HepG2 (cell line): ENCODE measurements around the gene CCL5. TPM values are rescaled to one million over a fixed set of nuclear protein-coding genes. Genes with fewer than 3 reads are reported as not detected.

Experiments used
- ATAC-seq: fragments of 200-7000 bp; cut with Tn5 transposase; 3 replicates; pipeline ENCODE4 v1.9.1; 2020; ENCODE audit warnings: mild to moderate bottlenecking, moderate library complexity
- BruUV-seq: library from RNA; stranded (reverse); fragments of 400-500 nt; replicated peaks from 2 replicates; lab custom pipeline; 2021; lab: Mats Ljungman, UMichigan
- CTCF ChIA-PET: fragments of 300-600 bp; formaldehyde crosslinking; extraction: SDS; loops from one replicate; lab custom pipeline; 2021; ENCODE audit warnings: low total read pairs, inconsistent platforms, low intra/inter-chr PET ratio; lab: Yijun Ruan, JAX
- POLR2A ChIA-PET: fragments of 350-600 bp; sonication (Branson Sonifier 250); formaldehyde crosslinking; loops from one replicate; lab custom pipeline; 2020; ENCODE audit warnings: antibody characterized with exemption, inconsistent platforms; lab: Yijun Ruan, JAX
- DNase-seq: peaks from one replicate; pipeline ENCODE4 v3.0.0-alpha.2; 2015; ENCODE audit warnings: low spot score
- FAIRE-seq: peaks from 3 replicates; lab custom pipeline; 2011; peaks lifted over from hg19 to GRCh38; lab: Jason Lieb, UNC
- H2AFZ ChIP-seq: one replicate; pipeline ENCODE4 v1.6.1; 2011; ENCODE audit warnings: low read length, inconsistent platforms
- H3K27ac ChIP-seq: fragments of 300-600 bp; 3 replicates; pipeline ENCODE4 v1.8.0; 2011; ENCODE audit warnings: mixed run types, mild to moderate bottlenecking, mixed read lengths, low read length, inconsistent platforms; ENCODE audit not compliant: insufficient read depth; ENCODE audit errors: extremely low read length
- H3K27me3 ChIP-seq, 2 experiments: fragments of 200-600 bp in 1 of 2; 2 replicates in 1 of 2; 3 replicates in 1 of 2; pipeline versions ENCODE4 v1.6.0 to v1.8.0; 2011; ENCODE audit warnings: low read length in 2 of 2, mild to moderate bottlenecking in 2 of 2, moderate library complexity in 2 of 2, inconsistent platforms in 1 of 2; ENCODE audit not compliant: insufficient read depth in 2 of 2, control insufficient read depth in 1 of 2
- H3K36me3 ChIP-seq, 2 experiments: fragments of 200-600 bp in 1 of 2; replicated peaks in 1 of 2; 2 replicates in 1 of 2; 3 replicates in 1 of 2; pipeline versions ENCODE4 v1.5.1 to v1.8.0; 2011; ENCODE audit warnings: low read length in 2 of 2, inconsistent platforms in 1 of 2; ENCODE audit not compliant: insufficient read depth in 2 of 2, control insufficient read depth in 1 of 2
- H3K4me1 ChIP-seq: 2 replicates; pipeline ENCODE4 v1.5.1; 2012; ENCODE audit warnings: low read length, inconsistent platforms; ENCODE audit not compliant: insufficient read depth
- H3K4me2 ChIP-seq: 2 replicates; pipeline ENCODE4 v1.6.0; 2011; ENCODE audit warnings: low read depth, low read length, inconsistent platforms
- H3K4me3 ChIP-seq, 3 experiments: fragments of 200-600 bp in 1 of 3; sonication (generic), shearing (Covaris generic) in 1 of 3; replicated peaks in 1 of 3; 2 replicates each; pipeline ENCODE4 v1.5.1; 2011 to 2016; ENCODE audit warnings: low read length in 3 of 3, inconsistent platforms in 2 of 3, low read depth in 2 of 3, mild to moderate bottlenecking in 2 of 3, control low read depth in 1 of 3, mixed read lengths in 1 of 3; ENCODE audit not compliant: insufficient read depth in 1 of 3
- H3K79me2 ChIP-seq: one replicate; pipeline ENCODE4 v1.6.1; 2011; ENCODE audit warnings: low read length, inconsistent platforms; ENCODE audit not compliant: insufficient read depth
- H3K9ac ChIP-seq: 2 replicates; pipeline ENCODE4 v1.6.0; 2011; ENCODE audit warnings: mild to moderate bottlenecking, low read depth, low read length, inconsistent platforms; ENCODE audit not compliant: insufficient read depth
- H3K9me3 ChIP-seq: 2 replicates; pipeline ENCODE4 v1.5.1; 2012; ENCODE audit warnings: mild to moderate bottlenecking, low read length
- H4K20me1 ChIP-seq: 2 replicates; pipeline ENCODE4 v1.6.0; 2011; ENCODE audit warnings: inconsistent platforms, mild to moderate bottlenecking, low read length, moderate library complexity; ENCODE audit not compliant: insufficient read depth
- ARNT2 ChIP-seq: sonication (generic); formaldehyde crosslinking; IDR thresholded peaks from 2 replicates; pipeline ENCODE4 v1.8.0; 2022; ENCODE audit warnings: mild to moderate bottlenecking, low read depth, missing genetic modification reagents, moderate library complexity
- BHLHE40 ChIP-seq: IDR thresholded peaks from 2 replicates; pipeline ENCODE4 v1.6.1; 2011; ENCODE audit warnings: low read length, improper control_type of control experiment
- HDAC2 ChIP-seq: sonication (generic); formaldehyde crosslinking; IDR thresholded peaks from 2 replicates; pipeline ENCODE4 v1.4.0; 2020; ENCODE audit warnings: missing genetic modification reagents
- KDM5B ChIP-seq: sonication (generic); formaldehyde crosslinking; IDR thresholded peaks from 2 replicates; pipeline ENCODE4 v1.4.0; 2020; ENCODE audit warnings: missing genetic modification reagents, mild to moderate bottlenecking, borderline replicate concordance
- MIXL1 ChIP-seq: IDR thresholded peaks from 2 replicates; pipeline ENCODE4 v1.6.1; 2016
- MLX ChIP-seq: IDR thresholded peaks from 2 replicates; pipeline ENCODE4 v1.6.1; 2016
- NR2F1 ChIP-seq, 2 experiments: fragments of 450-650 bp in 1 of 2; formaldehyde crosslinking in 1 of 2; IDR thresholded peaks; 2 replicates each; pipeline versions ENCODE4 v1.5.0 to v1.6.1; 2016 to 2020; ENCODE audit warnings: mild to moderate bottlenecking in 1 of 2, missing compliant biosample characterization in 1 of 2, missing genetic modification reagents in 1 of 2, moderate library complexity in 1 of 2
- POLR2A ChIP-seq, 2 experiments: IDR thresholded peaks; 2 replicates each; pipeline ENCODE4 v1.6.1; 2011; ENCODE audit warnings: low read depth in 2 of 2, low read length in 2 of 2, mild to moderate bottlenecking in 1 of 2, moderate library complexity in 1 of 2; ENCODE audit not compliant: insufficient read depth in 1 of 2
- RBM22 ChIP-seq: fragments of 200-400 bp; formaldehyde crosslinking; optimal IDR thresholded peaks from 2 replicates; pipeline ENCODE3; 2017; ENCODE audit warnings: mild to moderate bottlenecking, low read length, moderate library complexity
- TRIM24 ChIP-seq: sonication (generic); formaldehyde crosslinking; IDR thresholded peaks from 2 replicates; pipeline ENCODE4 v1.8.0; 2022; ENCODE audit warnings: mild to moderate bottlenecking, missing genetic modification reagents
- XRCC5 ChIP-seq: fragments of 200-400 bp; formaldehyde crosslinking; optimal IDR thresholded peaks from 2 replicates; pipeline ENCODE3; 2017; ENCODE audit warnings: mild to moderate bottlenecking, low read length
- ZFAT ChIP-seq: sonication (generic); formaldehyde crosslinking; conservative IDR thresholded peaks from 2 replicates; pipeline ENCODE4 v1.8.1; 2023; ENCODE audit warnings: missing genetic modification reagents, inconsistent platforms
- ZFP1 ChIP-seq: IDR thresholded peaks from 2 replicates; pipeline ENCODE4 v1.6.1; 2016
- ZNF282 ChIP-seq: fragments of 450-650 bp; IDR thresholded peaks from 2 replicates; pipeline ENCODE4 v1.6.1; 2018; ENCODE audit not compliant: partially characterized antibody
- ZNF337 ChIP-seq: sonication (generic); formaldehyde crosslinking; IDR thresholded peaks from 2 replicates; pipeline ENCODE4 v1.5.1; 2020; ENCODE audit warnings: missing genetic modification reagents, low read depth, mild to moderate bottlenecking, borderline replicate concordance
- ZNF44 ChIP-seq: sonication (generic); formaldehyde crosslinking; IDR thresholded peaks from 2 replicates; pipeline ENCODE4 v1.5.1; 2020; ENCODE audit warnings: mild to moderate bottlenecking, missing genetic modification reagents
- ZNF577 ChIP-seq: sonication (generic); formaldehyde crosslinking; IDR thresholded peaks from 2 replicates; pipeline ENCODE4 v1.4.0; 2020; ENCODE audit warnings: mild to moderate bottlenecking, low read depth, missing genetic modification reagents, borderline replicate concordance
- ZNF629 ChIP-seq: sonication (generic); formaldehyde crosslinking; conservative IDR thresholded peaks from 2 replicates; pipeline ENCODE4 v1.5.0; 2020; ENCODE audit warnings: missing genetic modification reagents
- WGBS: methylation state at CpG from one replicate; pipeline ENCODE4 v1.1.6; 2017; ENCODE audit warnings: low lambda C conversion rate; 5-methylcytosine and 5-hydroxymethylcytosine counted together
- in situ Hi-C: cut with HindIII; loops from 2 replicates; pipeline ENCODE4 v1.10.0; 2017; ENCODE audit warnings: low pct_unique_long_range_greater_than_20kb; ENCODE audit not compliant: extremely low pct_ligation_motif_present
- intact Hi-C: fragments of 100-400 bp; cut with micrococcal nuclease; formaldehyde crosslinking; loops from one replicate; pipeline ENCODE4 v1.10.0; 2022; ENCODE audit not compliant: unreplicated experiment
- polyA plus RNA-seq, 8 experiments: library from polyadenylated mRNA; depleted of rRNA in 3 of 8; stranded (reverse) in 7 of 8; unstranded in 1 of 8; fragments of >200 nt; fragmentation: Illumina TruSeq in 4 of 8; extraction: Trizol in 4 of 8; gene quantifications; 2 replicates each; pipeline versions ENCODE4 v1.2.1 to v1.2.3, GENCODE V29; 2011 to 2016; ENCODE audit warnings: low read depth in 4 of 8, missing spikeins in 1 of 8, mixed read lengths in 1 of 8; ENCODE audit not compliant: insufficient read depth in 1 of 8
- total RNA-seq, 5 experiments: library from RNA; depleted of rRNA; stranded (reverse); fragments of >200 nt; fragmentation: Illumina TruSeq; extraction: Trizol; gene quantifications; 2 replicates each; pipeline ENCODE4 v1.2.3, GENCODE V29; 2016; ENCODE audit warnings: low read depth in 1 of 5
- TF ChIP-seq, protein P1 (sequence below): sonication (generic); formaldehyde crosslinking; IDR thresholded peaks from 2 replicates; pipeline ENCODE4 v1.5.0; 2020; ENCODE audit warnings: mild to moderate bottlenecking, missing genetic modification reagents

Gene CCL5
- total and polyA plus RNA-seq, 2 of the 13 experiments (the other 11 are each of a cell fraction or from before 2014, with no cell fraction given), result 0.13 to 0.29 TPM

DNA sequence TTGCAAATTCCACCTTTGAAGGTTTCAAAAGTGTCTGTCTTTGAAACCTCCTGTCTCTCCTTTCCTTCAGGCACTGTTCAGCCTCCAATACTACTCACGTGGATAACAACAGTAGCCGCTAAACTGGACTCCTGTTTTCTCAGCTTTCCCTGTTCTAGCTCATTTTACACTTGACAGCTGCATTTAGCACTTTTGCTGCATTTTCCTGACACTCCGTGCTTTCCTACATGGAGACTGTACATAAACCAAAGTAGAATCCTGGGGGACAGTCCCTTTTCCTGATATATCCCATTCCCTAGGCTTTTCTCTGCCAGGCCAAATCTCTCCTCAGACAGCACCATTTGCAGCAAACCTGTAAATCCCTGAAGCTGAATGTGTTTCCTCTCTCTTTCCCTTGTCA, 3.6 kb downstream of the CCL5 start:
- Histone ChIP-seq H3K4me2 (no peak overlapping the region; the same call in 1 of the 2 replicates), H3K4me3 (no peak overlapping the region), H3K9me3 (no peaks in the 10 kb centered on the region), H2AFZ (no peak overlapping the region), H3K27me3 (no peaks in the 10 kb centered on the region), H4K20me1 (no peaks in the 10 kb centered on the region), H3K36me3 (no peaks in the 10 kb centered on the region), H3K79me2 (no peaks in the 10 kb centered on the region), H3K9ac (no peak overlapping the region), H3K27ac (peak overlapping the region; percentile 2), H3K4me1 (peaks cover 46% of the 10 kb centered on the region)
- intact Hi-C loops, result no loop called here
- ATAC-seq (no peak), DNase-seq (no peak), FAIRE-seq (no peak)
- ChIA-PET CTCF (no interaction called here), POLR2A (no interaction called here)
- WGBS, result 39% methylated on average over 3 of the region's 3 CpGs
- BruUV-seq, result no TSS peak
- in situ Hi-C loops, result no loop called here
- TF ChIP-seq MIXL1 (CRISPR knock-in tag), result no peak
- TF ChIP-seq ZNF577, result no peak
- TF ChIP-seq, protein P1, sequence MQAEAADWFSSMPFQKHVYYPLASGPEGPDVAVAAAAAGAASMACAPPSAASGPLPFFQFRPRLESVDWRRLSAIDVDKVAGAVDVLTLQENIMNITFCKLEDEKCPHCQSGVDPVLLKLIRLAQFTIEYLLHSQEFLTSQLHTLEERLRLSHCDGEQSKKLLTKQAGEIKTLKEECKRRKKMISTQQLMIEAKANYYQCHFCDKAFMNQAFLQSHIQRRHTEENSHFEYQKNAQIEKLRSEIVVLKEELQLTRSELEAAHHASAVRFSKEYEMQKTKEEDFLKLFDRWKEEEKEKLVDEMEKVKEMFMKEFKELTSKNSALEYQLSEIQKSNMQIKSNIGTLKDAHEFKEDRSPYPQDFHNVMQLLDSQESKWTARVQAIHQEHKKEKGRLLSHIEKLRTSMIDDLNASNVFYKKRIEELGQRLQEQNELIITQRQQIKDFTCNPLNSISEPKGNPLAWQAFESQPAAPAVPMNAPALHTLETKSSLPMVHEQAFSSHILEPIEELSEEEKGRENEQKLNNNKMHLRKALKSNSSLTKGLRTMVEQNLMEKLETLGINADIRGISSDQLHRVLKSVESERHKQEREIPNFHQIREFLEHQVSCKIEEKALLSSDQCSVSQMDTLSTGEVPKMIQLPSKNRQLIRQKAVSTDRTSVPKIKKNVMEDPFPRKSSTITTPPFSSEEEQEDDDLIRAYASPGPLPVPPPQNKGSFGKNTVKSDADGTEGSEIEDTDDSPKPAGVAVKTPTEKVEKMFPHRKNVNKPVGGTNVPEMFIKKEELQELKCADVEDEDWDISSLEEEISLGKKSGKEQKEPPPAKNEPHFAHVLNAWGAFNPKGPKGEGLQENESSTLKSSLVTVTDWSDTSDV (CRISPR knock-in tag), result no peak
- TF ChIP-seq ZNF629 (CRISPR knock-in tag), result no peak
- no peak for TF ChIP-seq ARNT2 (CRISPR knock-in tag)
- no peak for TF ChIP-seq ZNF337 (CRISPR knock-in tag)
- TF ChIP-seq ZNF282, result no peak
- TF ChIP-seq TRIM24 (CRISPR knock-in tag), result no peak
- no peak for TF ChIP-seq RBM22
- no peak for TF ChIP-seq MLX
- no peak for TF ChIP-seq ZNF44 (CRISPR knock-in tag)
- TF ChIP-seq HDAC2 (CRISPR knock-in tag), result no peak
- TF ChIP-seq BHLHE40, result no peak
- TF ChIP-seq ZFP1, result no peak
- TF ChIP-seq KDM5B (CRISPR knock-in tag), result no peak
- TF ChIP-seq NR2F1 (CRISPR knock-in tag; IDR thresholded peaks at IDR 0.05), result no peak
- TF ChIP-seq XRCC5, result no peak
- TF ChIP-seq POLR2A (IDR thresholded peaks at IDR 0.05; ENCODE audit: insufficient read depth in 1 of 2, low read depth in 2 of 2, low read length in 2 of 2), result no peak
- TF ChIP-seq ZFAT (CRISPR knock-in tag), result no peak
